ENCODE measurements around the gene FOXL1.

FOXL1 gene

DNA sequence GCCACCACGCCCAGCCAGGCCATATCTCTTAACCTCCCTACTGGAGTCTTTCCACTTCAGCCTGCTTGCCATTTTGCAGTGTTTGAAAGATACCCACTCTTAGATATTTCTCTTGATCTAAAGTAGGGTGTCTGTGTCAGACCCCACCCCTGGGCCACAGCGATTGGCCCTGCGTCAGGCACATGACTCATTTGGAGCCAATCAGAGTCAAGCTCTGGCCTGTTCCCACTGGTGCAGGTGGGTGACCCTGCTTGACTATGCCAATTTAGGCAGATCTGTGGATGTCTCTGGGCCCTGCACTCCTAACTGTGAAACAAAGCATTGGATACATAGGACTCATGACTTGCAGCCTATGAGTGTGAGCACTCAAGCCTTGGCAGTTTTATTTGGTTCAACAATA is 27.6 kb downstream of the FOXL1 start:
- H3K4me1 ChIP-seq (ENCODE audit: insufficient read depth, low read length), result no peaks in the 10 kb centered on the region; the same call in 1 of the 2 replicates
- H3K27me3 ChIP-seq (ENCODE audit: insufficient read depth, low read length), result no peaks in the 10 kb centered on the region
- no peak overlapping the region for H3K9ac ChIP-seq (ENCODE audit: low read depth, low read length)
- no peaks in the 10 kb centered on the region for H3K9me3 ChIP-seq (ENCODE audit: insufficient read depth, low read depth, low read length)
- no peak overlapping the region for H3K27ac ChIP-seq (ENCODE audit: low read length)
- no peak overlapping the region for H3K4me3 ChIP-seq (ENCODE audit: low read length)
- H3K36me3 ChIP-seq (ENCODE audit: insufficient read depth, low read depth, low read length), result no peaks in the 10 kb centered on the region

DNA sequence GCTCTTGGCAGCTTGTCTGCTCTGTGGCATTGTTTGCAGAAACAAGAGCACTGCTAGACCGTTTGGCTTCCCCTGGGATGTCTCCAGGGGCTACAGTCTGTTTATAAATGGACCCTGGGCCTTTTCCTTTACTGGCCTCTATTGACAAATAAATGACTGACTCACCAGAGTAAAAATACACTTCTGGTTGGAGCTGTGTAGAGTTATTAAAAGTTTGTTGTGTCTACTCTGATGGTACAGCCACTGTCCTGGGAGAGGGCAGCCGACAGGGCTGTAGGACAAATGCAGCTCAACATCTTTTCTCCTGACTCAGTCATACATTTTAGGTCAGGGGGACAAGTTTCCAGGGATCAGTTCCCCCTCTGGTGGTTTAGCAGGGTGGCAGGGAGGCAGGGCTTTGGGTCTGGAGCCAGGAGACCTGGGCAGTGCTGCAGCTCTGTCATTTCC is 30.0 kb downstream of the FOXL1 start:
- no peaks in the 10 kb centered on the region for H3K9me3 ChIP-seq (ENCODE audit: insufficient read depth, low read depth, low read length)
- H3K4me1 ChIP-seq (ENCODE audit: insufficient read depth, low read length), result no peaks in the 10 kb centered on the region; the same call in 1 of the 2 replicates
- H3K4me3 ChIP-seq (ENCODE audit: low read length), result no peak overlapping the region
- no peaks in the 10 kb centered on the region for H3K36me3 ChIP-seq (ENCODE audit: insufficient read depth, low read depth, low read length)
- H3K27me3 ChIP-seq (ENCODE audit: insufficient read depth, low read length), result no peaks in the 10 kb centered on the region
- H3K27ac ChIP-seq (ENCODE audit: low read length), result no peak overlapping the region
- no peak overlapping the region for H3K9ac ChIP-seq (ENCODE audit: low read depth, low read length)

DNA sequence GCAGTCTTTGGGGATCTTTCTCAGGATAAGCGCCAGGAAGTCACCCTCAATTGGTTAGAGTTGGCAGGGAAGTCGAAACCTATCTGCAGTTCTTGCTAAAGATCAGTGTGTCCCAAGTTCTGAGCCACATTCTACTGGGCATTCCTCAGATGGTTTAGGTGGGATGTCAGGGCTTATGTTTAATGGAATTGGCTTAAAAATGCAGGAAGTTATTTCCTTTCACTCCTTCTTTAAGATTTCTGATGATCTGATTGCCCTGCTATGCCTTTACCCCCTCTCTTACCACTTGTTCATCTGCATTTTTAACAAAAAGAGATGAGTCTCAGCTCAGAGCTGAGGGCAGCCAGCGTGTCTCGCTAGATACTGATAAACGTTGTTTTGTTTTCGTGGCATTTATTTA is 30.8 kb downstream of the FOXL1 start:
- no peaks in the 10 kb centered on the region for H3K27me3 ChIP-seq (ENCODE audit: insufficient read depth, low read length)
- no peak overlapping the region for H3K4me3 ChIP-seq (ENCODE audit: low read length)
- no peaks in the 10 kb centered on the region for H3K9me3 ChIP-seq (ENCODE audit: insufficient read depth, low read depth, low read length)
- no peak overlapping the region for H3K27ac ChIP-seq (ENCODE audit: low read length)
- no peak overlapping the region for H3K9ac ChIP-seq (ENCODE audit: low read depth, low read length)
- no peaks in the 10 kb centered on the region for H3K36me3 ChIP-seq (ENCODE audit: insufficient read depth, low read depth, low read length)
- H3K4me1 ChIP-seq (ENCODE audit: insufficient read depth, low read length), result peaks cover 1% of the 10 kb centered on the region

DNA sequence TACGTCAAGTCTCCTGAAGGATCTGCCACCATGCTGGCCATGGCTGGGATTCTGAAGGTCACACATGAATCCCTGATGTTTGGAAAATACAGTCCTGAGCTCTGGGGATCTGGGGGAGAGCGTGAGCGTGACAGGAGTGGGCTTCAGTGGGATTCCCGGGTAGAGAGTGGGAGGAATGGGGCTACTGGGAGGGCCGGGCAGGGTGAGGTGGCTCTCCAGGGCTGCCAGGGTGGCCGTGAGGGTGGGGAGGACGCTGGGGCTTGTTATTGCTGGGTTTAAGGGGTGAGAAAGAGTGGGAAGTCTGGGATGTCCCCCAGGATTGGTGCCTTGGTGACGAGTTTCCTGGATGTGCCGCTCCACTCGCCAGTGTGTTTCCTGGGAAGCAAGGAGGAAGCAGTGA is 31.3 kb downstream of the FOXL1 start:
- no peaks in the 10 kb centered on the region for H3K27me3 ChIP-seq (ENCODE audit: insufficient read depth, low read length)
- no peak overlapping the region for H3K27ac ChIP-seq (ENCODE audit: low read length)
- H3K36me3 ChIP-seq (ENCODE audit: insufficient read depth, low read depth, low read length), result no peaks in the 10 kb centered on the region
- no peak overlapping the region for H3K9ac ChIP-seq (ENCODE audit: low read depth, low read length)
- no peak overlapping the region for H3K4me3 ChIP-seq (ENCODE audit: low read length)
- no peaks in the 10 kb centered on the region for H3K9me3 ChIP-seq (ENCODE audit: insufficient read depth, low read depth, low read length)
- peaks cover 7% of the 10 kb centered on the region for H3K4me1 ChIP-seq (ENCODE audit: insufficient read depth, low read length)

DNA sequence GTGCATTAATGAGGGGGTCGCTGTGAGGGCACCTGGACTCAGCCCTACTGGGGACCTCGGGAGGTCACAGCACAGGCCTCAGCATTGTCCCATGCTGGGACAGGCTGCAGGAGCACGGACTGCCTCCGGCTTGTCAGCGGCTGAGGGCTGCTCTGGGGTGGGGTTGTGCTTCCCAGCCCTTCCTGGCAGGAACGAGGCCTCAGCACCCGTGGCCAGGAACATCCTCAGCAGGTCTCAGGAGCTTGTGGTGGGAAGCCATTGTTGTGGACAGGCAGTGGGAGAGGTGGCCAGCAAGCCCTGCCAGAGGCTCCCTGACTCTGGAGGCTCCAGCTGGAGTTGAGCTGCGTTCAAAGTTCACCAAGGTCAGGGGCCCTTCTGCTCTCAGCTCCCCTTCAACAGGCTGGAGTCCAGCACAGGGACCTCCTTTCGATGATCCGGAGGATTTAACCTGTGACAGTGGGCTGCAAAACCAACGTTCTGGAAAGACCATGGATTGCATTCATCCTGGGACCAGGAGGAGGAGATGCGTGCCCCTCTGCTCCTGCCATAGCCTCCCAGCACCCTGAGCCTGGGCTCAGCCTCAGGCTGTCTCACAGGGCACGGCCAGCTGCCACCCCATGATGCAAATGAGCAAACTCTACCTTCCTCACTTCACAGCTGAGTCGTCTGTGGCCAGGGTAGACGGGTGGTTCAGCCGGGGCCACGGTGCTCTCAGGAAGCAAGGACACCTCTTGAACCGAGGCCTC is 32.6 kb downstream of the FOXL1 start:
- no peaks in the 10 kb centered on the region for H3K9me3 ChIP-seq (ENCODE audit: insufficient read depth, low read depth, low read length)
- no peaks in the 10 kb centered on the region for H3K27me3 ChIP-seq (ENCODE audit: insufficient read depth, low read length)
- peaks cover 9% of the 10 kb centered on the region for H3K4me1 ChIP-seq (ENCODE audit: insufficient read depth, low read length)
- H3K9ac ChIP-seq (ENCODE audit: low read depth, low read length), result no peak overlapping the region
- no peak overlapping the region for H3K27ac ChIP-seq (ENCODE audit: low read length)
- no peaks in the 10 kb centered on the region for H3K36me3 ChIP-seq (ENCODE audit: insufficient read depth, low read depth, low read length)
- H3K4me3 ChIP-seq (ENCODE audit: low read length), result no peak overlapping the region

DNA sequence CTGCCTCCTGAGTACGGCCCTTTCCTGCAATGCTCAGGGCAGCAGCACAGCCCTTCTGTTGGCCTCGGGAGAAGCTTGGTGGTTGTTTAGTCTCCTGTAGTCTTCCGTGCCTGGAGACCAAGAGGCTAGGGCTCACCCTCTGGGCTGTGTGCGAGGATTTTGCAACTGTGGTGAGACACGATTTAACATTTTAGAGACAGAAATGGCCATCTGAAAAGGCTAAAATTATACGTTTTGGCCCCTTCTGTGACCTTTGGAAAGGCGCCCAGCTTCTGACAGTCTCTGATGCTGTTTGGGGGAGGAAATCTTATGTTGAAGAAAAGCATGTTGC is 33.1 kb downstream of the FOXL1 start:
- H3K4me3 ChIP-seq (ENCODE audit: low read length), result no peak overlapping the region
- H3K4me1 ChIP-seq (ENCODE audit: insufficient read depth, low read length), result peaks cover 9% of the 10 kb centered on the region
- H3K36me3 ChIP-seq (ENCODE audit: insufficient read depth, low read depth, low read length), result no peaks in the 10 kb centered on the region
- H3K9ac ChIP-seq (ENCODE audit: low read depth, low read length), result no peak overlapping the region
- no peaks in the 10 kb centered on the region for H3K9me3 ChIP-seq (ENCODE audit: insufficient read depth, low read depth, low read length)
- H3K27me3 ChIP-seq (ENCODE audit: insufficient read depth, low read length), result no peaks in the 10 kb centered on the region
- H3K27ac ChIP-seq (ENCODE audit: low read length), result no peak overlapping the region

DNA sequence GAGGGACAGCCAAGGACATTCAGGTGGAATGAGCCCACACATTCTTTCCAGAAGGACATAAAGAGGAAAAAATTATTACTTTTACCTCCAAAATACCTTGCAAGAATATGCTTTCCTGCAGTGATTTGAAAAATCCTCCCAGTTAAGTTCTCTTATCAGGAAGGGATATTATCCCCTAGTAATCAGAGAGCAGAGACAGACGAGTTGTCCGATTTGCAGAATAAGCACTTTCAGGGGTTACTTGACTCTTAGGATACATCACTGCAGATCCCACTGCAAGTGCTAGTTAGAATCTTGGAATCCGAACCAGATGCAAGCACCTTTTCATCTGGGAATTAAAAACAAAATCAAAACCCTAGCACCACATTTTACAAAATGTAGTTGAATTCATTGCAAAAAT is 33.6 kb downstream of the FOXL1 start:
- no peaks in the 10 kb centered on the region for H3K9me3 ChIP-seq (ENCODE audit: insufficient read depth, low read depth, low read length)
- no peaks in the 10 kb centered on the region for H3K36me3 ChIP-seq (ENCODE audit: insufficient read depth, low read depth, low read length)
- no peak overlapping the region for H3K4me3 ChIP-seq (ENCODE audit: low read length)
- H3K27me3 ChIP-seq (ENCODE audit: insufficient read depth, low read length), result no peaks in the 10 kb centered on the region
- no peak overlapping the region for H3K9ac ChIP-seq (ENCODE audit: low read depth, low read length)
- H3K4me1 ChIP-seq (ENCODE audit: insufficient read depth, low read length), result peaks cover 9% of the 10 kb centered on the region
- H3K27ac ChIP-seq (ENCODE audit: low read length), result no peak overlapping the region

DNA sequence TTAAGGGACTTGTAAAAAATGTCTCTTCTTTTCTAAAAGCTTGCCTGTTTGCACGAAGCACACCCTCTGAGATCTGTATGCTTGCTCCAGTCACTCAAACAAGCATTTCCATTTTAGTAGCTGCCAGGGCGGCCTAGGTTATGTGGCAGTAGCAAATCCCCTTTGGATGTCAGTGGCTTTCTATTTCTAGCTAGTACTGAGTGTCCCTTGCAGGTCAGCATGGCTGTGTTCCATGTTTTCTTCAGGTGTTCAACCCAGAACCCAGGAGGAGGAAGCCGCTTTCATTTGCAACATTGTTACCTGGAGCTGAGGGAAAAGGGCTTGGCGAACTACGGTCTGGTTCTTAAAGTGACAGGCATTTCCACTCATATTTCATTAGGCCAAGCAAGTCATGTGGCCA is 36.4 kb downstream of the FOXL1 start:
- H3K27me3 ChIP-seq (ENCODE audit: insufficient read depth, low read length), result no peaks in the 10 kb centered on the region
- peaks cover 9% of the 10 kb centered on the region for H3K4me1 ChIP-seq (ENCODE audit: insufficient read depth, low read length)
- H3K9ac ChIP-seq (ENCODE audit: low read depth, low read length), result no peak overlapping the region
- no peaks in the 10 kb centered on the region for H3K36me3 ChIP-seq (ENCODE audit: insufficient read depth, low read depth, low read length)
- no peaks in the 10 kb centered on the region for H3K9me3 ChIP-seq (ENCODE audit: insufficient read depth, low read depth, low read length)
- no peak overlapping the region for H3K27ac ChIP-seq (ENCODE audit: low read length)
- no peak overlapping the region for H3K4me3 ChIP-seq (ENCODE audit: low read length)

DNA sequence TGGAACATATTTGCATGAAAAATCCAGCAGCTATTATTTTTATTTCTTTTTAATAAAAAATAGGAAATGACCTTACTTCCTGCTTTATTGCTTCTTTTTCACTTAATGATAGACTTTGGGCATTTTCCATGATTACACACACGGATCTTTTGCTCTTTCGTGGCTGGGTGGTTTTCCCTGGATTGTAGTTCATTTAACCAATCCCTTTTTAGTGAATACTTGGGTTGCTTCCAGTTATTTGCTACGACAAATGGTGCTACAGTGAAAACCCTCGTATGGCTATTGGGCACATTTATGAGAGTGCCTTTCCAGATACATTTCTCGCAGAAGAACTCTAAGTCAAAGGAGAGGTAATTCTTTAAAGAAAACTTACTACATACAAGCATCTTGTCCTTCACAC is 38.6 kb downstream of the FOXL1 start:
- no peak overlapping the region for H3K27ac ChIP-seq (ENCODE audit: low read length)
- no peaks in the 10 kb centered on the region for H3K36me3 ChIP-seq (ENCODE audit: insufficient read depth, low read depth, low read length)
- no peaks in the 10 kb centered on the region for H3K9me3 ChIP-seq (ENCODE audit: insufficient read depth, low read depth, low read length)
- peaks cover 9% of the 10 kb centered on the region for H3K4me1 ChIP-seq (ENCODE audit: insufficient read depth, low read length)
- H3K4me3 ChIP-seq (ENCODE audit: low read length), result no peak overlapping the region
- H3K27me3 ChIP-seq (ENCODE audit: insufficient read depth, low read length), result no peaks in the 10 kb centered on the region
- H3K9ac ChIP-seq (ENCODE audit: low read depth, low read length), result no peak overlapping the region

DNA sequence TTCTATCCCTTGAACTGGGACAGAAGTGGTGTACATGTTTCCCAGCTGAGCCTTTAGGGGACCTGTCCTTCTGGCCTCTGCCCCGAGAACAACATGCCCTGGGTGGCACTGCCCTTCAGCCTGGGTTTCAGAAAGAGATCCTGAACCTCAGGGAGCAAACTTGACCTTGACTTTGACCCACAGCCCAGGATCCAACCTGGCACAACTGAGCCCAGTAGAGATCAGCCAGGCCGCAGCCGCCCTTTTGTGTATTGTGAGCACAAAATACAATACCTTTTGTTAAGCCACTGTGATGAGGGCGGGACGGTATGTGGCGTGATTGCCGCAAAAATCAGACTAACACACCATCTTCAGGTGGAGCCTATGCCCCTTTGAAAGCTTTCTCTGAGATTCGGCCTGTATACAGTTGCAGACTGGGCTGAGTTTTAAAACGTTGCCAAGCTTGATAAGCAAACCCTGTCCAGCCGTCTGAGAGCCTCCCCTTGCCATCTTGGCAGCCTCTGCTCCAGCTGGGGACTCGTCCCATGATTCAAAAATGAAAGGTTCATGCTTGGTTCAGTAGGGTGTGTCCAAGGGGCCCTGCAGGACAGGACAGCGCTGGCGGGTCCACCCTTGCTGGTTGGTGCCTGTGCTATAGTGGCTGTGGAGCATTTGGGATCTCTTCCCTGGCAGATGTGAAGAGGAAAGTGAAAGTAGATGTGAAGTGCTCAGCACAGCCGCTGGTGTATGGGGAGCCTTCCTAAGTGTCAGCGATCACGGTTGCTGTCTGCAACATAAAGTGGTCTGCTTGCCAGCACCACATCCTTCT is 40.3 kb downstream of the FOXL1 start:
- peaks cover 9% of the 10 kb centered on the region for H3K4me1 ChIP-seq (ENCODE audit: insufficient read depth, low read length)
- no peaks in the 10 kb centered on the region for H3K9me3 ChIP-seq (ENCODE audit: insufficient read depth, low read depth, low read length)
- H3K36me3 ChIP-seq (ENCODE audit: insufficient read depth, low read depth, low read length), result no peaks in the 10 kb centered on the region
- H3K9ac ChIP-seq (ENCODE audit: low read depth, low read length), result no peak overlapping the region
- no peaks in the 10 kb centered on the region for H3K27me3 ChIP-seq (ENCODE audit: insufficient read depth, low read length)
- no peak overlapping the region for H3K27ac ChIP-seq (ENCODE audit: low read length)
- H3K4me3 ChIP-seq (ENCODE audit: low read length), result no peak overlapping the region

DNA sequence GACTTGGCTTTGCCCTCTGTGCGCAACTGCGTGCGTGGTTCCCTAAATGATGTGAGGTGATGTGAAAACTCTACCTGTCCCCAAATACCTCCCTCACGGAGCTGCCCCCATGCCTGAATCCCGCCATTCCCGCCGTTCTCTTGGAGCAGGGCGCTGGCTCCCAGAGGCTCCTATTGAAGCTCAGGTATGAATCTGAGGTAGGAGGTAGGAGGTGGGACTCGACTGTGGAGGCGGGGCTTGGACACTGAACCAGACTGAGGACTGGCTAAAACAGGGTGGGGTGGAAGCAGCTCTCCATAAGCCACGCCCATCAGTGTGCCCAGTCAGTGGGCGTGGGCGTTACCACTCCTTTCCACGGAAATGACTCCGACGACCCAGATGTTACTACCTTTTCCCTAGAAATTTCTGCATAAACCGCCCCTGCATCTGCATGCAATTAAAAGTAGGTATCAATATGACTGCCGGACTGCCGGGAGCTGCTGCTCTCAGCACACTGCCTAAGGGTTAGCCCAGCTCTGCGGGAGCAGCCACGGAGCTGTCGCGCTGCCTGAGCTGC is 41.0 kb downstream of the FOXL1 start:
- Histone ChIP-seq H3K4me3 (ENCODE audit: low read length) (no peak overlapping the region), H3K27ac (ENCODE audit: low read length) (no peak overlapping the region), H3K27me3 (ENCODE audit: insufficient read depth, low read length) (no peaks in the 10 kb centered on the region), H3K9ac (ENCODE audit: low read depth, low read length) (no peak overlapping the region), H3K4me1 (ENCODE audit: insufficient read depth, low read length) (peaks cover 5% of the 10 kb centered on the region; the same call in 1 of the 2 replicates), H3K36me3 (ENCODE audit: insufficient read depth, low read depth, low read length) (no peaks in the 10 kb centered on the region), H3K9me3 (ENCODE audit: insufficient read depth, low read depth, low read length) (no peaks in the 10 kb centered on the region)

DNA sequence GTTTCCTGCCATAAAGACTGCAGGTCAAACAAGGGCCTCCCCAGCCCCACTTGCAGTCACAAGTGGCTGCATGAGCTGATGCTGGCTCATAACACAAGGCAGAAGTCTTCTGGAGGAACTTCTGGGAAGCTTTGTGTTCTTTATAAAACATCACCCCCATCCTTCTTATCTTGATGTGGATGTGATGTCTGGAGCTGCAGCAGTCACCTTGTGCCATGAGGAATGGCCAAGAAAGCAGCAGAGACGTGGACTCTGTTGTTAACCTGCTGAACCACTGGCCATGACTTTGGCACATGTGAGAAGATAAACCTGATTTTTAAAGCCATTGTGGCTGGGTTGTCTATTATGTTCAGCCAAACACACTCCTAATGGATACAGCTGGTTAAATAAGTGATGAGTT is 41.8 kb downstream of the FOXL1 start:
- Histone ChIP-seq H3K36me3 (ENCODE audit: insufficient read depth, low read depth, low read length) (no peaks in the 10 kb centered on the region), H3K4me3 (ENCODE audit: low read length) (no peak overlapping the region), H3K27ac (ENCODE audit: low read length) (no peak overlapping the region), H3K9ac (ENCODE audit: low read depth, low read length) (no peak overlapping the region), H3K27me3 (ENCODE audit: insufficient read depth, low read length) (no peaks in the 10 kb centered on the region), H3K4me1 (ENCODE audit: insufficient read depth, low read length) (no peaks in the 10 kb centered on the region), H3K9me3 (ENCODE audit: insufficient read depth, low read depth, low read length) (no peaks in the 10 kb centered on the region)

Data from iPS-20b (cell line).